Measurements from ENCODE around the gene CTPS1.

CTPS1 gene

GRCh38 chr1:40997096-40997495 is 17.6 kb downstream of the CTPS1 start:
- Histone ChIP-seq H3K27me3 (no peaks in the 10 kb centered on the region), H3K36me3 (peaks cover 91 to 100% (median 100%) of the 10 kb centered on the region in 11 experiments), H3K4me3 (no peak overlapping the region), H3K9me3 (replicated peaks in 1 of 11) (no peaks in the 10 kb centered on the region), H3K27ac (no peak overlapping the region), H4K20me1 (peaks cover 0 to 100% (median 66%) of the 10 kb centered on the region in 11 experiments; a peak in 17 of 22 replicates), H3K9ac (no peak overlapping the region), H3K4me2 (no peak overlapping the region), H3K4me1 (peaks cover 6 to 13% (median 9%) of the 10 kb centered on the region in 10 experiments)
- no peak for TF ChIP-seq Cebpa-rat (IDR thresholded peaks at IDR 0.05)

DNA sequence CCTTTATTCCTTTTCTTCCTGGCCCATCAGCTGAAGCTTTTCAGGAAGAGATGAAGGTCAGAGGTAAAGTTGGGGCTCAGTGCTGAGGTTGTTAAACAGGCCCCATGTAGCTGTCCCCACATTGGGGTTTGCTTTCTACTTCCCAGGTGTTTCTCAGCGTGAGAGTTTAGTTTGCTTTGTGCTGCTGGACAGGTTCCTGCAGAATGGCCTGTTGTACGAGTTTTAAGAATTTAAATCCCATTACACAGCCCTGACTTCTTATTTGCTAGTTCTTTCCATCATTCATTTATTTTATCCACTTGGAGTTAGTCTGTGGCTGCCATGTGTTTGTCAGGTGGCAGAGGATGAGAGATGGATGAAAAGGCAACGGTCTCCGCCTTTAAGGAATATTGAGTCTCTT is 19.2 kb downstream of the CTPS1 start:
- no peak for TF ChIP-seq Cebpa-rat (IDR thresholded peaks at IDR 0.05)
- peaks cover 21 to 29% (median 25%) of the 10 kb centered on the region in 10 experiments for H3K4me1 ChIP-seq
- no peaks in the 10 kb centered on the region for H3K9me3 ChIP-seq (replicated peaks in 1 of 11)
- no peaks in the 10 kb centered on the region for H3K27me3 ChIP-seq
- no peak overlapping the region for H3K9ac ChIP-seq
- peaks cover 0 to 98% (median 68%) of the 10 kb centered on the region in 11 experiments; a peak in 17 of 22 replicates for H4K20me1 ChIP-seq
- no peak overlapping the region for H3K4me3 ChIP-seq
- no peak overlapping the region for H3K27ac ChIP-seq
- peaks cover 75 to 98% (median 97%) of the 10 kb centered on the region in 11 experiments for H3K36me3 ChIP-seq
- H3K4me2 ChIP-seq, result no peak overlapping the region

DNA sequence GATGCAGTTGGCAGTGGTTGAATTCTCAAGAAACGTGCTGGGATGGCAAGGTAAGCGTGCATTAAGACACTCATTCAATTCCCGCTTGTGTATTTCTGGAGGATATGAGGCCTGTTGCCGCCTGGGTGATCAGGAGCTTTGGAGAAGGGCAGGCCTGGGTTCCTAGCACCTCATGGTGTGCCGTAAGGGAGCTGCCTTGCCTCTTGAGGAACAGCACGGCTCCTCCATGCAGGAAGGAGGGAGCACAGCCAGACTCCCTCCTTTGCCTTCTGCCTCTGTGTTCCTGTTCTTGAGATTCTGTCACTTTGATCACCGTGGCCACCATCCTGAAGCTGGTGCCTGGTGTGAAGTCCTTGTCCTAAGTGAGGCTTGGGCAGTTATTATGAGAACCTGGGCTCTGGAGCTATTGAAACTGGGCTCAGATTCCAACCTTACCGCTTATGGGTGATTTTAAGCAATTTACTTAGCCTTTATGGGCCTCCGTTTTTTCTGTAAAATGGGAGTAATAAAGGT is 23.7 kb downstream of the CTPS1 start:
- Histone ChIP-seq H3K4me2 (peak overlapping the region; percentile 61 to 88 (median 76)), H4K20me1 (peaks cover 0 to 95% (median 60%) of the 10 kb centered on the region in 11 experiments; a peak in 16 of 22 replicates), H3K27me3 (no peaks in the 10 kb centered on the region), H3K27ac (peak overlapping the region in 9 of 11 experiments; percentile 14 to 61 (median 49); a peak in 16 of 22 replicates), H3K9ac (peak overlapping the region in 9 of 11 experiments; percentile 3 to 60 (median 25); a peak in 13 of 22 replicates), H3K4me3 (no peak overlapping the region), H3K36me3 (peaks cover 57 to 98% (median 96%) of the 10 kb centered on the region in 11 experiments), H3K4me1 (peaks cover 25 to 71% (median 56%) of the 10 kb centered on the region in 10 experiments), H3K9me3 (replicated peaks in 1 of 11) (no peaks in the 10 kb centered on the region)
- no peak for TF ChIP-seq Cebpa-rat (IDR thresholded peaks at IDR 0.05)

DNA sequence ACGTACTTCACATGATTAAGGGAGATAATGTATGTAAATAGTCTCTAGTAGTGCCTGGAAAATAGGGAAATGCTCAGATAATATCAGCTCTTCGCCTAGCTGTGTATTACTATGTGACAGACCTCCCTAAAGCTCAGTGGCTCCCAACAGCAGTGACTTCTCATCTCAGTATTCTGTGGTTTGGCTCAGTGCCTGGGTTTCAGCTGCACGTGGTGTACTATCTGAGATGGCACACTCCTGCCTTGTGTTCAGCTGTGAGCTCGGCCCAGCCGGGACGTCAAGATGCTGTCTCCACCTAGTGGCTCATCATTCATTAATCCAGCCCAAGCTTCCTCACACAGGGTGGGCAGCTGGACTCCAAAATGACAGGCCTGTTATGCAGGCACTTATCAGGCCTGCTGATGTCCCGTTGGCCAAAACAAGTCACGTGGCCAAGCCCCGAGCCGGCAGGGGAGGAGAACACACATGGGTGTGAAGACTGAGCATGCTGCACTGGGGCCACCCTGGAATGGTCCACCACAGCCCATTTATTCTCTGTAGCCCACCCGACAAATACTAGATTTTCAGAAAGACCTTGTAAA is 24.2 kb downstream of the CTPS1 start:
- H3K4me1 ChIP-seq, result peaks cover 25 to 76% (median 56%) of the 10 kb centered on the region in 10 experiments
- peak overlapping the region in 6 of 11 experiments; percentile 3 to 60 (median 28); a peak in 8 of 22 replicates for H3K9ac ChIP-seq
- peaks cover 0 to 90% (median 55%) of the 10 kb centered on the region in 11 experiments; a peak in 16 of 22 replicates for H4K20me1 ChIP-seq
- H3K4me2 ChIP-seq, result peak overlapping the region; percentile 61 to 88 (median 77)
- H3K36me3 ChIP-seq, result peaks cover 57 to 98% (median 96%) of the 10 kb centered on the region in 11 experiments
- TF ChIP-seq Cebpa-rat (IDR thresholded peaks at IDR 0.05), result no peak
- no peak overlapping the region for H3K4me3 ChIP-seq
- H3K27me3 ChIP-seq, result no peaks in the 10 kb centered on the region
- H3K9me3 ChIP-seq (replicated peaks in 1 of 11), result no peaks in the 10 kb centered on the region
- H3K27ac ChIP-seq, result peak overlapping the region in 8 of 11 experiments; percentile 44 to 61 (median 50); a peak in 12 of 22 replicates

- TF ChIP-seq Cebpa-rat (IDR thresholded peaks at IDR 0.05), result no peak
- H3K4me3 ChIP-seq, result no peak overlapping the region
- H3K9ac ChIP-seq, result peak overlapping the region in 3 of 11 experiments; percentile 5 to 31 (median 11); a peak in 3 of 22 replicates
- H3K4me2 ChIP-seq, result peak overlapping the region in 8 of 11 experiments; percentile 10 to 79 (median 52); a peak in 12 of 22 replicates
- peaks cover 25 to 98% (median 66%) of the 10 kb centered on the region in 10 experiments for H3K4me1 ChIP-seq
- H3K27ac ChIP-seq, result peak overlapping the region in 2 of 11 experiments; percentile 6 to 26; a peak in 3 of 22 replicates
- no peaks in the 10 kb centered on the region for H3K27me3 ChIP-seq
- no peaks in the 10 kb centered on the region for H3K9me3 ChIP-seq (replicated peaks in 1 of 11)
- H4K20me1 ChIP-seq, result peaks cover 0 to 84% (median 35%) of the 10 kb centered on the region in 11 experiments; a peak in 15 of 22 replicates
- H3K36me3 ChIP-seq, result peaks cover 56 to 98% (median 96%) of the 10 kb centered on the region in 11 experiments
Observed at GRCh38 chr1:41005876-41006275, 26.4 kb downstream of the CTPS1 start.

DNA sequence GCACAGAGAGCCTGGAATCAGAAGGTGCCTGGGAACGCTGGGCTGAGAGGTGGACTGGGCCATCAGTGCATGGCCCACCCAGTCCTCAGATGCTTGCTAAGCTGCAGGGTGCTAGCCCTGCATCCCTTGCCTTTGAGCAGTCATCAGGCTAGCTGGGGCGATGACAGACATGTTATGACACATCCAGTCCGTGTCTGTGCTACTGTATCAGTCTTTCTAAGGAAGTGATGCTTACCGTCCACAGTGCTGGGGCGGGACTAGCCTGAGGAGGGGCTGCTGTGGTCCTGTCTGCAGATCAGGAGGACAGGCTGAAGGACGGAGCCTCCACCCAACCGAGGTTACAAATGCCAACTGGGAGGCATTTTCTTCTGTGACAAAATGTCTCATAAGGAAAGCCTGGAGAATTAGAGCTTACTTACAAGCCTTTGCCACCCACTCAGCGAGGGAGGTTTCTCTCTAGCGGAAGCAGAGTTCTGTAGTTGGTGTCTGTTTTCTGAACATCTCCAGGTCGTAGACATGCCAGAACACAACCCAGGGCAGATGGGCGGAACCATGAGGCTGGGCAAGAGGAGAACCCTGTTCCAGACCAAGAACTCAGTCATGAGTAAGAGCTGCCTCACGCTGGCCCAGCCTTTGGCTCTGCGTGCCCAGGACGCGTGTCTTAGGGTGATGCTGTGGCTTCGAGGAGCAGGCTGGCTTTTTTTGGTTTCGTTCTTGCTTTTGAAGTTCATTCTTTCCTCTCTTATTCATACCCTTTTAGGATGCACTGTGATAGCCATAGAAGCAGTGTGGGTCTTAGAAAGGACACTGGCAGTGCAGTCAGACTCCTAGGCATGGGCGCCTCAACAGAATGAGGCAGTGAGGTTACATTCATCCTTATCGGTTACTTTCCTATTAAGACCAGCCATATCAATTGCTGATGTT is 27.7 kb downstream of the CTPS1 start:
- Histone ChIP-seq H3K4me1 (peaks cover 24 to 100% (median 68%) of the 10 kb centered on the region in 10 experiments), H3K9me3 (replicated peaks in 1 of 11) (no peaks in the 10 kb centered on the region), H3K4me2 (no peak overlapping the region; a peak in 2 of 22 replicates), H4K20me1 (peaks cover 0 to 76% (median 32%) of the 10 kb centered on the region in 11 experiments; a peak in 14 of 22 replicates), H3K9ac (no peak overlapping the region), H3K27me3 (no peaks in the 10 kb centered on the region), H3K4me3 (no peak overlapping the region), H3K27ac (peak overlapping the region in 2 of 11 experiments; percentile 6 to 20; a peak in 1 of 22 replicates), H3K36me3 (peaks cover 62 to 98% (median 96%) of the 10 kb centered on the region in 11 experiments)
- no peak for TF ChIP-seq Cebpa-rat (IDR thresholded peaks at IDR 0.05)

DNA sequence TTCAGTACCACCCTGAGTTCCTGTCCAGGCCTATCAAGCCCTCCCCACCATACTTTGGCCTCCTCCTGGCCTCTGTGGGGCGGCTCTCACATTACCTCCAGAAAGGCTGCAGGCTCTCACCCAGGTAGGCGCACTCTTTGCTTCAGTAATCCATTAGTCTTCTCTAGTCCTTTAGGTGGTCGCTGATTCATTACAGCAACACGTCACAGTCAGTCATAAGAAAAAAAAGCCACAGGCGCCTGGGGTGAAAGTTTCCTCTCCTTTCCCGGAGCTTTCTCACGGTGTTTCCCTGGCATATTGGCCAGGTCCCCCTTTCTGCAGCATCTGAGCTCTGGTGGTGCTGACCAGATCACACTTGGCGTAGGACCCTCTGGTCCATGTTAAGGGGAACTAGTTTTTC is 30.0 kb downstream of the CTPS1 start:
- Histone ChIP-seq H4K20me1 (peaks cover 0 to 73% (median 18%) of the 10 kb centered on the region in 11 experiments; a peak in 13 of 22 replicates), H3K27me3 (no peaks in the 10 kb centered on the region), H3K4me3 (no peak overlapping the region), H3K4me1 (peaks cover 28 to 100% (median 68%) of the 10 kb centered on the region in 10 experiments), H3K36me3 (peaks cover 63 to 100% (median 98%) of the 10 kb centered on the region in 11 experiments), H3K27ac (peak overlapping the region in 1 of 11 experiments; percentile 13; a peak in 1 of 22 replicates), H3K9ac (peak overlapping the region in 1 of 11 experiments; percentile 37; a peak in 3 of 22 replicates), H3K9me3 (replicated peaks in 1 of 11) (no peaks in the 10 kb centered on the region), H3K4me2 (peak overlapping the region in 5 of 11 experiments; percentile 30 to 89 (median 42); a peak in 8 of 22 replicates)
- TF ChIP-seq Cebpa-rat (IDR thresholded peaks at IDR 0.05), result no peak

GRCh38 chr1:41010345-41010744 is 30.8 kb downstream of the CTPS1 start:
- H3K27ac ChIP-seq, result no peak overlapping the region
- no peak overlapping the region for H3K4me3 ChIP-seq
- H3K27me3 ChIP-seq, result no peaks in the 10 kb centered on the region
- H3K4me1 ChIP-seq, result peaks cover 37 to 100% (median 69%) of the 10 kb centered on the region in 10 experiments
- no peak for TF ChIP-seq Cebpa-rat (IDR thresholded peaks at IDR 0.05)
- no peak overlapping the region for H3K9ac ChIP-seq
- H4K20me1 ChIP-seq, result peaks cover 0 to 73% (median 27%) of the 10 kb centered on the region in 11 experiments; a peak in 15 of 22 replicates
- peaks cover 63 to 97% (median 89%) of the 10 kb centered on the region in 11 experiments for H3K36me3 ChIP-seq
- H3K9me3 ChIP-seq (replicated peaks in 1 of 11), result no peaks in the 10 kb centered on the region
- peak overlapping the region in 4 of 11 experiments; percentile 82 to 89 (median 87); a peak in 6 of 22 replicates for H3K4me2 ChIP-seq
